HCEC 1CT (cell line): ENCODE results near the gene FADS1.

ENCODE experiments used
- DNase-seq: peaks from one replicate; pipeline ENCODE4 v3.0.0-alpha.2; 2017

Gene FADS1

DNA sequence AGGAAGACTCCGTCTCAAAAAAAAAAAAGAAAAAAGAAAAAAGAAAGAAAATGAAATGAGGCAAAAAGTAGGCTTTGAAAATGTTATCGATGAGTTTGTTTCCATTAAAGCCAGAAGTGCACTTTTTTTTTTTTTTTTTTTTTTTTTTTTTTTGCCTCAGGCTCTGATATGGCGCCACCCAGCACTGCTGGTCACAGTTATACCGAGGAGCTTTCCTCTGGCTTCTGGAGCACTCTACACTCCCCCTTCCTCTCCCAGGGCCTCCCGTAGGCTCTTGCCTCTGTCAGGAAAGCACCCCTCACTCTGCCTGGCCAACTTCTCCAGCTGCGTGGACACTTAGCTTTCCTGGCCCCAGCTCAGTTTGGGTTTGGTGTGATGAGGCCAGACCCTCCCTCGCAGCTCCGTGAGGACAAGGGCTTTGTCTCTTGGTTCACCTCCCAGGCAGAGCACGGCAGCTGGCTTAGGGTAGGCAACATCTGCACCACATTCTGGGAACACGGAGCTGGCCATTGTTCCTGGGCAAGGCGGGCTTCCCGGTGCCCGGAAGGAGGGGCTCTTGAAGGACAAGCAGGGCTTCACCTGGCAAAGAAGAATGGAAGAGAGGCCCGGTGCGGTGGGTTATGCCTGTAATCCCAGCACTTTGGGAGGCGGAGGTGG, 28.2 kb upstream of the FADS1 start:
- DNase-seq: no peak

DNA sequence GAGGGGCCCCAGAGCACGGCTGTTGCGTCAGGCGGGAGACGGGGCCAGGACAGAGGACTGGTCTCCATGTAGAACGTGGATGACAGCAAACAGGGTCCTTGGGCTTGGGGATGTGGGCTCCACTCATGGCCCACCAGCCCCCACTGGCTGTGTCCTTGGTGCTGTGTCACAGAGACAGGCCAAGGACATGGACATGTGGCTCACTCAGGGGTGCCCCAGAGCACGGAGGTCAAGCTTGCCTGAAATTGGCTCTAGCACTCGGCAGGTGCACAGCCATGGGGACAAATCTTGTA, 25.7 kb upstream of the FADS1 start:
- DNase-seq: no peak

DNA sequence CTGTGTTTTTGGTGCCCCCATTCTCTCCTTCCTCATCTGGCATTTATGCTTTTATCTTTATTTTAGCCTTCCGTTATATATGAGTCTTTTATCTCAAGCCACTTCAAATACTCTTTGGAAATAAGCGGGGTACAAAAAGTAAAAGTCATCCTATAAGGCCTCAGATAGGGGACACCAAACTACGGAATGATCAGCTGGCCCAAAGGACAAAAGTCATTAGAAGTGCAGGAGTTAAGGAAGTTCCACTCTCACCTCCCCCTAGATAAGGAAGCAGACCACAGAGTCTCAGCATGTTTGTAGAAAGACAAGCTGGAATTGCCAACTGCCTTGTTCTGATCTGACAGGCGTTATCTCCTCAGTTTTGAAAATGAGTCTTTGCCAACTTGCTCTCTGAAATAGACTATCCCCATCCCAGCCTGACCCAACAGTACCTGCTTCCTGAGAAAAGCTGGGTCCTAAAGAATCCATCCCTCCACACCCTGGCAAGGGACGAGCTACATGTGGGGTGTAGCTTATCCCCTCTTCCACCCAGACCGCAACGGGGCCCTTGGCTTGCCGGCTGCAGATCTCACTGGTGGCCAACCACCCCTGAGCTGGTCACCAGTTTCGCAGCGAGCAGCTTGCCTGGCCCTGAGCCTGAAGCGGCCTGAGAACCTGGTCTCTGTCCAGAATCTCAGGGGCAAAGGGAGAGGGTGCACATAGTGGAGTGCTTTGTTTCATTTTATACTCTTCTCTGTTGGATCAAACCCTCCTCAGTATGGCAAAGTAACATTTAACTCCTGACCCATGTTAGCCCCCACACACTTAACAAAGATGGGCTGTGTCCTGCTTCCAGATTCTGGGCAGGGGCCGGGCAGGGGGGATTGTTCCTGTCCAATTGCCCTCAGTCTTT, 25.1 kb upstream of the FADS1 start:
- no peak for DNase-seq

DNA sequence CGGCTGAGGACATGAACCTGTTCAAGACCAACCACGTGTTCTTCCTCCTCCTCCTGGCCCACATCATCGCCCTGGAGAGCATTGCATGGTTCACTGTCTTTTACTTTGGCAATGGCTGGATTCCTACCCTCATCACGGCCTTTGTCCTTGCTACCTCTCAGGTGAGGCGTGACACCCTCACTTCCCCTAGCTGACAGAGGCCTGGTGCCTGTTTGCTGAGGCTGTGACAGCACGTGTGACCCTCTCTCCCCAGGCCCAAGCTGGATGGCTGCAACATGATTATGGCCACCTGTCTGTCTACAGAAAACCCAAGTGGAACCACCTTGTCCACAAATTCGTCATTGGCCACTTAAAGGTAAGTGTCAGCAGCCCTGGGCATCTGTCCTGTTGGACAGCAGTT, 23.6 kb upstream of the FADS1 start:
- no peak for DNase-seq

DNA sequence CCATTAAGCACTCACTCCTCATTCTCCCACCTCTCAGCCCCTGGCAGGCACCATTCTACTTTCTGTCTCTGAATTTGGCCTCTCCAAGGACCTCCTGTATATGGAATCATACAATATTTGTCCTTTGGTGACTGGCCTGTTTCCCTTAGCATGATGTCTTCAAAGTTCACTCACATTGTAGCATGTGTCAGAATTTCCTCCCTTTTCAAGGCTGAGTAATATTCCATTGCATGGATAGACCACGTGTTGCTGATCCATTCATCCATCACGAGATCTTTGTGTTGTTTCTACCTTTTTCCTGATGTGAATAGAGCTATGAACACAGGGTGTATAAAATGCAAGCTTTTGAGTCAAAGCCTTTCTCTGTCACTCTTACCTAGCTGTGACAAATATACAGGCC, 22.9 kb upstream of the FADS1 start:
- no peak for DNase-seq

DNA sequence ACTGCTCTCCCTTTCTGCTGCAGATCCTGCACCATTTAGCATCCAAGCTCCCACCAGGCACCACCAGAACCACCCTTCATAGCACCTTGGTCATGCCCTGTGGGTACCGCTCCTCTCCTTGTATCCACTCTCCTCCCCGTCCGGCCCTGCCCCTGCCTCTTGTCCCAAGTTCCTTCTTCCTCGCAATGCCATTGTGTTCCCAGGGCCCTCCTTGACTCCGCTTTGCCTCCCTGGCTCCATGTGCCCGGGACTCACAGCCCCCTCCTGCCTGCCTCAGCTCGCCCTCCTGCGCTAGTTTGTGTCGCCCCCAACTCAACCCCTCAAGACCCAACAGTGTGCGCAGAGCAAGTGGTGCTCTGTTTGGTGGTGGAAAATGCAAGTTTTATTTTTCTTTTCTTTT, 22.1 kb upstream of the FADS1 start:
- DNase-seq: no peak

DNA sequence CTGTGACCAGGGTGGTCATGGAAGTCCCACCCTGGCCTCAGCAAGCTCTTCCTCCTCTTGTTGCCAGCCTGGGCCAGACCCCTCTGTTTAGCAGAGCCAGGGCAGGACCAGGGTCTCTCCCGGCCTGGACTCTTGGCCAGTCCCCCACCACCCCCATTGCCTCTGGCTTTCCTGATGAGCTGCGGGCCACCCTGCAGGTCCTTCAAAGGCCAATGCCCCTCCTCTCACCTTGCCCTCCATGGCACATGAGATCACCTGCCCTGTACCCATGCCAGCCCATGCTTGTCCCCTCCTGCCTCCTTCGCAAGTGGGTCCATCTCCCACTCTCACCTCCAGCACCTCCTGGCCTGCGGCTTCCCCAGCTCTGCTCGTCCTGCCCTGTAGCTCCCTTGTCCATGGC, 21.7 kb upstream of the FADS1 start:
- DNase-seq: no peak

DNA sequence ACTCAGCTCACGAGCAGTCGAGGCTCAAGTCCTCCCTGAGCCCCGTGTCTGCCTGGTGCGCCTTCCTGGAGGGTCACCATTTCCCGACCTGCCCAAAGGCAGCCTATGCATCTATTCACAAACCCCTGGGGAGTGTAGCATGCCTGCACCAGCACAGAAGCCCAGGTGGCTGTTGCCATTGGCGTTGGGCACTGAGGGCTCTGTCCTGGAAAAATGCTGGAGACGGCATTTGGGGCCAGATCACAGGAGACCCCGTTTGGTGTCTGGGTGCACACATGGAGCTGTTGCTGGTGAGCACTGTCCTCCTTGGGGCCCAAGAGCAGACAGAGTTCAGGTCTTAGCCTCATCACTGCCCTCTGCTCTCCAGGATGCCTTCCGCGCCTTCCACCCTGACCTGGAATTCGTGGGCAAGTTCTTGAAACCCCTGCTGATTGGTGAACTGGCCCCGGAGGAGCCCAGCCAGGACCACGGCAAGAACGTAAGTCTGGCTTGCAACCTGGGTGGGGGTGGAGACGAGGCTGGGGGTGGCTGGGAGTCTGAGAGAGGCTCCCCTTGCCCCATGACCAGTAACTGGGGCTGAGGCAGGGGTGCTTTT, 20.7 kb upstream of the FADS1 start:
- DNase-seq: no peak

DNA sequence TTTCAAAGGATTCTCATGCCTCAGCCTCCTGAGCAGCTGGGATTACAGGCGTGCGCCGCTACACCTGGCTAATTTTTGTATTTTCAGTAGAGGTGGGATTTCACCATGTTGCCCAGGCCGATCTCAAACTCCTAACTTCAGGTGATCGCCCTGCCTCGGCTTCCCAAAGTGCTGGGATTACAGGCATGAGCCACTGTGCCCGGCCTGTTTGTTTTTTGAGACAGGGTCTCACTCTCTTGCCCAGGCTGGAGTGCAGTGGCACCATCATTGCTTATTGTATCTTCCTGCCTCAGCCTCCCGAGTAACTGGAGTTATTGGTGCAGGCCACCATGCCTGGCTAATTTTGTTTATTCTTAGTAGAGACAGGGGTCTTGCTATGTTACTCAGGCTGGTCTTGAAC, 19.4 kb upstream of the FADS1 start:
- DNase-seq: no peak

DNA sequence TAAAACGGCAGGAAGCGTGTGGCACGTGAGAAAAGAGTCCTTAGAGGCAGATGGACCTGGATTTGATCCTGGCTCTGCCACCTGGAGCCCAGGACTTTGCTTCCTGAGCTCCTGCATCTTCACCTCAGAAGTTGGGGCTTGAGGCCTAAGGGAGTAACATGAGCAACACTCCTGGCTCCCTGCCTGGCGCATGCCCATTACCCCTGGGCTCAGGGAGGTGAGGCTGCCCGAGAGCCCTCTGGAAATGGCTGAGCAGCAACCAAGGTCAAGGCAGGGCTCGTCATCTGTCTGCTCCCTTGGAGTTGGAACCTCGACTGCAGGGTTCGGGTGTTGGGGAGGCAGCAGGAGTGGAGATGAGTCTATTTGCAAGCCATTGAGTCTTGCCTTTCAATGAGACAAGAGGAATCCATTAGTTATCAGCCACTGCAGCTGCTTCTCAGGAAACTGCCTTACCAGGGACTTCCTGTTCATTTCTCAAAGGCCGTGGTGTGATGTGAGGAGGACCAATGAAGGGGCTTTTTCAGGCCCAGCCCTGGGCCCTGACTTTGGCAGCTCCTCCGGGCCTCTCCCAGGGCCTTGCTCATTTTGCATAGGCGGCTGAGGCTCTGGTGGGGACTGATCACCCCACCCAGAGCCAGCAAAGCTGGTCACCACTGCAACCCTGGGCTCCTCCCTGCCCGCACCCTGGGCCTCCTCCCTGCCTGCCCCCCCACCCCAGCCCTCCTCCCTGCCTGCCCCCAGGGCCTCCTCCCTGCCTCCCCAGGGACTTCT, 17.7 kb upstream of the FADS1 start:
- peak; percentile 89 for DNase-seq

DNA sequence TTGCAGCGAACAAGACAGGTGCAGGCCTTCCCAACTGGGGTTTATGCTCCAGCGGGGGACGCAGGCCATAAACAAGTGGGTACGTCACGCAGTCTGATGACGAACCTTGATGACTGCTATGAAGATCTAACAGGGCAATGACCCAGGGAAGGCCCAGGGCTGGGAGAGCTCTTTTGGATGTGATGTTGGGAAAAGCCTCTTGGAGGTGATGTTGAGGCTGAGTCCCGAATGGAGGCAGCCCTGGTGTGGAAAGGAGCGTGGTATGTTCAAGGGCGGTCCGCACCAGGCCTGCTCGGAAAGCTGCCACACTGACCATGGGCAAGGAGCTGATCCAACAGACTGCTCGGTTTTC, 17.1 kb upstream of the FADS1 start:
- DNase-seq: no peak

DNA sequence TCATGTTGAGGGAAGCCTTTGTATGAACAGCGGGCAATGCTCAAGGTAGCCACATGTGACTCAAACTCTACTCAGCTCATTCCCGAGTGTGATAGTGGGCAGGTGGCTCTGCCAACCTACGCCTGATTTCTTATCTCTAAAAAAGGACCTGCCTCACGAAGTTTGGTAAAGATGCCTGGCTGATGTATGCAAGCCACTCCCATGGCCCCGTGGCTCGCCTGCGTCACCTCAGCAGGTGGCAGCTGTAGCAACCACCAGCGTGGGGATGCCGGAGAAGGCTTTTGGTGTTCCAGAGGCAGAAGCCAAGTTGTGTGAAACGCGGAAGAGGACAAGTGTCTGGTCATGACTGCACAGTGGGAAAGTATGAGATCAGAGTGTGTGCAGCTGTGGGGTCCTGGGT, 16.7 kb upstream of the FADS1 start:
- no peak for DNase-seq

DNA sequence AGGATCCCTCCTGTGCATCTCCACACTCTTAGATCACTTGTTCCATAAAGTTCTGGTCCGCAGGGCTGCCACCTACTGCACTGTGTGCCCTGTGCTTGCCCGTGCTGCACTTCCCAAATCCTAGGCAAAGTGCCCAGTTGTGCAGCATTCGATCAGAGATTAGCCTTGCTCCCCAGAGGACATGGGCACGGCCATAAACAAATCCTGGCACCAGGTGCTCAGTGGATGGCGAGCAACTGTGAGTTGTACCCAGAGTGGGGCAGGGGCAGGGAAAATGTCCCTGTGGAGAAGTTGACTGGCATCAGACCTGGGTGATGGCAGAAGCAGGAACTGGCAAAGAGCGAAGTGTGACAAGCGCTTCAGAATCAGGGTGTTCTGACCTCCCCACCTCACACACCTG, 16.0 kb upstream of the FADS1 start:
- no peak for DNase-seq

DNA sequence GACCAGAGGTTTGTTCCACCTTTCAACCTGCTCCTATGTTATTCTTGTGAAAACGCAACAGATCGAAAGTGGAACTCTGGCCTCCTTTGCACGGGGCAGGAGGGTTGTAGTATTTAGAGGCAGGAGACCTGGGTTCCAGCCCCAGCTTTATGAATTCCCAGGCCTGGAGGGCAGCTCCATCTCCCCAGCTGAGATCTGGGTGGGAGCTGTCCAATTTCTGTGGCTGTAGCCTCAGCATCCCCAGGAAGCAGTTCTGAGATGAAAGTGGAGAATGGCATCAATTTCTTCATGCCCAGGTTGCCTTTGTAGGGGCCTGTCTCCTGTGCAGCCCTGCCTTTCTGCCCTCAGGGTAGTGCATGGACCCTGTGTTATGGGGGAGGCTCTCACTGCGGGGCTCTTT, 15.4 kb upstream of the FADS1 start:
- no peak for DNase-seq

DNA sequence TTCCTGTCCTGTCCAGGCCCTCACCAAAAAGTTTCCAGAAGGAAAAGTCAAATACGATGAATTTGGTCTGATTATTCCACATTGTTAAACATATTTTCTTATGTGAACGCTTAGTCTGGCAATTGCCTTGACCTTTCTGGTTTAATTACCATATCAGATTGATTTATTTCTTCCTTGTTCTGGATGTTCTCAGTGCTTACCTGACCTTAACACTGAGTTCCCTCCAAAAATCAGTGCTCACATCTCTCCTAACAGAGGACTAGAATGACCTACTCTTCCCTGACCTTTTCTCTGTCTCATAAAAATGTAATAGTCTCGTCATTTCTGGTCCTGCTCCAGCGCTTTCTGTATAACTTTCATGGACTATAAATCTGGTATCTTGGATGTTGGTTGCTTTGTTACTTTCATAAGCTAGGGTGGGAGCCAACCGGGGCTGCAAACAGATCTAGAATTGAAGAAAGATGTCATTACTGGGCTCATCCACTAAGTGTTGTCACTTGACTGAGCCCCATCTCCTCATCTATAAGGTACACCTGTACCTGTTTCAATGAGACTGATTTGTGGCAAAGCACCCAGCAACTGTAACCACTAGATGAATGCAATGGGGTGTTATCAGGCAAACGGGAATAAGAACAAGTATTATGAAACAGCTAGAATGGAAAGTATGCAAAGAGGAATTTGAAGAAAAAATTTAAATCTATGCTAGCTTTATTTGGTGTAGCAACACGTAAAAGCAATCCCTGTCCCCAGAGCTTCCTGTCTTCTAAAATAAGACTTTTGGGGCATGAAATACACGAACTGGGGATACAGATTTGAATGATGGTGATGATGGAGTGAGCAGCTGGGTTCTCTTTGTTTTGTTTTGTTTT, 13.7 kb upstream of the FADS1 start:
- no peak for DNase-seq

DNA sequence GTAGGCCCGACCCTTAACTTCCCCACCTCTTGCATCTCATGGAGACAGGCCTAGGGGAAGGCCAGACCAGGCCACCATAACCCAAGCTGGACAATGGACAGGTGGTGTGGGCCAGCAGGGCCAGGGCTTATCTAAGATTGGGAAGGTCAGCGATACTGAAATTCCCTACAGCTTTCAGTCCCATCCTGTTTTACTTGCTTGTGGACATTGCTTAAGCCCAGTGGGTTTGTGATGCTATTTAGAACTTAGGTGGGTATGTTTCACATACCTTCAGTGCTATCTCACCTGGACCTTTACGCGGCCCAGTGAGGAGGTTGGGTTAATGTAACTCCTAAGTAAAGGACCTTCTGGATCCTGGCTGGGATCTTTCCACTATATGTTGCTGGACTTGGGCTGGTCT, 13.0 kb upstream of the FADS1 start:
- DNase-seq: no peak

DNA sequence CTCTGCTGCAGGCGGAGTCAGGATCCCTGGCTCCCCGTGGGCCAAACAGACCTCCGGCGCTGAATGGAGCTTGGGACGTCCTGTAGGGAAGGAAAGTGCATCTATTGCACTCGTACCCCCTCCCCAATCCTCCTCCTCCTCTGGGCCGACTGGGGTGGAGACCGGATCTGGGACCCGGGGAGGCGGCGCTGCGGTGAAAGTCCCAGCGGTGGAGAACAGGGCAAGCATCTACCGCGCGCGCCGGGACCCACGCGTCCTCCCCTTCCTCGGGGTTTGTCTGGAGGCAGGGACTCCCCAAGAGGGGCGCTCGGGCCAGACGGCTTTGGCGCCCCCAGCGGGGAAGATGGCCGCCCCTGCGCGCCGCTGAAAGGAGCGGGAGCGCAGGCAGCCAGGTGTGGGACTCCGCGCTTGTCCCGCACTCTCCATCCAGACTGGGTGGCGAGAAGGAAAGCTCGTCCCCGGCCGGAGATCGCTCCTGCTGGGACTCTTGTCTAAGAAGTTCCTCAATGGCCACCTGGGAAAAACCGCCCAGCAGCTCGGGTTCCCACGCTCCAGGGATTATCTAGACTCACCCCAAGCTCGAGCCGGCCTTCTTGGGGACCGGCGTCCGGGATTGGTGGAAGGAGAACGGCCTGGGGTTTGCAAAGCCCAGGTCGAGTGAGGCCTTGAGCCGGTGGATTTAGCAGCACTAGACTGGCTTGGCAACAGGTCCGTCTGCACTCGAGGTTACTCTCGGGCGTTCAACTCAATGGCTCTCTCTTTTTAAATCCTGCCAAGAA, 12.0 kb upstream of the FADS1 start:
- DNase-seq: peak; percentile 32

DNA sequence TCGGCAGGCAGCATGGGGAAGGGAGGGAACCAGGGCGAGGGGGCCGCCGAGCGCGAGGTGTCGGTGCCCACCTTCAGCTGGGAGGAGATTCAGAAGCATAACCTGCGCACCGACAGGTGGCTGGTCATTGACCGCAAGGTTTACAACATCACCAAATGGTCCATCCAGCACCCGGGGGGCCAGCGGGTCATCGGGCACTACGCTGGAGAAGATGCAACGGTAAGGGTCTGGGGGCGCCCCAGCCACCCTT, 11.5 kb upstream of the FADS1 start:
- no peak for DNase-seq

DNA sequence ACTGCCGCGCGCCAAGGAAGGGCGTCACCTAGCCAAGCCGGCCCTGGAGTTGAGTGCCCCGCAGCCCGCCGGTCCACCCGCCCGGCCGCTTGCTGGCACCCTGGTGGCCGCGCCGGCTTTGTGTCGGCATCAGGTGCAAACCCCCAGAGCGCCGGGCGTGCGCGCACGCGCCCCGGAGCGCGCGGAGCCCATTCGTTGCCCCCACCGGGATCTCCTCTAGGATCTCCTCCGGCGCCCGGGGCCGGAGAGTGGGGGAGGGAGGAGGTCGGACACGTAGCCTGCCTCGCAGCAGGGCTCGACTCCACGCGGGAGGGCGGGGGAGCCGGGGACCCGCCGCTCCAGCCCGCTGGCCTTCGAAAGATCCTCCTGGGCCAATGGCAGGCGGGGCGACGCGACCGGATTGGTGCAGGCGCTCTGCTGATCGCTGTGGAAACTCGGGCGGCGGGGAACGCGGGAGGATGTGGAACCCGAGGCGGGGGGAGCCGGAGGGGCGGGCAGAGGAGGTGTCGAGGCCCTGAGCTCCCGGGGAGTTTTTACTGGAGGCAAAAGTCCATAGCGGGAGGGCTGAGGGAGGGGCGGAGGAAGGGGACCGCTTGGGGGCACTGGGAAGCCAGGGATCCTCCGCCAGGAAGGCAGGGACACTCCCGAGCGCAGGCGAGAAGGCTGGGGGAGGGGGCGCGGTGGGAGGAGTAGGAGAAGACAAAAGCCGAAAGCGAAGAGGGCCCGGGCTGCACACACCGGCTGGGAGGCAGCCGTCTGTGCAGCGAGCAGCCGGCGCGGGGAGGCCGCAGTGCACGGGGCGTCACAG, 11.0 kb upstream of the FADS1 start, which contains the start of gene FADS2:
TSS of gene FADS2 (plus strand) at position 730 of the 808 bp plus-strand sequence. CDS start 91 bp downstream, outside the sequence.
- DNase-seq: peak; percentile 98

DNA sequence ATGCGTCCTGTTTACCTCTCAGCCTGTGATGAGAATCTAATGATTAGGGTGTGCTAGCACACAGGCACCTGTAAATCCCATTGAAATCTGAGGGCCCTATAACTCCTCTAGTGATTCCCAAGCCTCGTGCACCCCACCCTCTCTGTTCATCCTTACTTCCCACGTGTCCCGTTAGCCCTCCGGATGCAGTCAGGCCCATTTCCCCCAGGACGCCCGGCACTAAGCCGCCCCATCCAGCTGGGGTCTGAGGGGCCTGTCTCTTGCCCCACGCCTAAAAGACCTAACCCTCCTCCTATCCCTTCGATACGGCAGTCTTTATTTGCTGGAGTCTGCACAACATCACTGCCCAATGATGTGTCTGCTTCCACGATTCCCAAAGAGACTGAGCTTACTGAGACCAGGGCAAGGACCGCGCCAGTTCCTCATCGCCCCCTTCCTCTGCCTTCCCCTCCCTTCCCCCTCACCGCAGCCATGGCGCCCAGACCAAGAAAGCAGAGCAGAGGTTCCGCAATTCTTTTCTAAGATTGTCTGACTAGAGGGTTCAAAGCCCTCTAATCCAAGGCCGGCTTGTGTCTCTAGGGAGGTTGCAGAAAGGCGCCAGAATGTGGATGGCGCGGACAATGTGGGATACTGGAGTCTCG, 10.2 kb upstream of the FADS1 start:
- peak; percentile 10 for DNase-seq

DNA sequence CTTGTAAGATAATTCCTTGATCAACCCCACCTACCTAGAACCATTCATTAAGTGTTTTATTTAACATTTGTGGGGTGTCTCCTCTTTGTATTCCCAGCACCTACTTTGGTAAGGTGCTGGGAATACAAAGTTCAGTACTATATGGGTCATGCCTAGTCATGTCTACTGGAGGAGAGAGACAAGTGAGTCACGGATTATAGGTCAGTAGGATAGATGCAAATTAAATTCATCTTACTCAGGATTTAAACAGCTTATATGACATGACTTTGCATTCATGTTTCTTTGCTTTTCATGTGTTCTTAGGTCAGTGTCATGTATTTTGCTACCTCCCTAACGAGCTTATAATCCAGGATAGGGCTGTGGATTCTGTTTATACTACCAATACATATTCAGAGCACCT, 3.4 kb upstream of the FADS1 start:
- DNase-seq: peak; percentile 85
